ENCODE data around the gene DYSF.

DNA sequence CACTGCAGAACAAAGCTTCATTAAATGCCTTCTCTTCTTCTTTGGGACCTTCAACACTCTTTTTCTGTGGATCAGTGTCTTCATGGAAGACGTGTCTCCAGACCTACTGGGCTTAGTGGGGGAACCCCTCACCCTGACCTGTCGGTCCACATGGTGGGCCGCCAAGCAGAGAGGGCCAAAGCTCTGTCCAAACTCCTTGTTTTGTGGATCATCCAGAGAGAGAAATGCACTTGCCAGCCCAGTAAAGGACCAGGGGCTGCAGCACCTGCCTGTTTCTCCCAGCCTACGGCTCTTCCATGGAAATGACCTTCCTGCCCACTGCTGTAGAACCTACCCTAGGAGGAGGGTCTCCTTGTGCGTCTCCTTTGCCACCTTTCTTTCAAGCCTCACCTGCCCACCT lies 25.9 kb downstream of the DYSF start:
- TF ChIP-seq, protein P1, sequence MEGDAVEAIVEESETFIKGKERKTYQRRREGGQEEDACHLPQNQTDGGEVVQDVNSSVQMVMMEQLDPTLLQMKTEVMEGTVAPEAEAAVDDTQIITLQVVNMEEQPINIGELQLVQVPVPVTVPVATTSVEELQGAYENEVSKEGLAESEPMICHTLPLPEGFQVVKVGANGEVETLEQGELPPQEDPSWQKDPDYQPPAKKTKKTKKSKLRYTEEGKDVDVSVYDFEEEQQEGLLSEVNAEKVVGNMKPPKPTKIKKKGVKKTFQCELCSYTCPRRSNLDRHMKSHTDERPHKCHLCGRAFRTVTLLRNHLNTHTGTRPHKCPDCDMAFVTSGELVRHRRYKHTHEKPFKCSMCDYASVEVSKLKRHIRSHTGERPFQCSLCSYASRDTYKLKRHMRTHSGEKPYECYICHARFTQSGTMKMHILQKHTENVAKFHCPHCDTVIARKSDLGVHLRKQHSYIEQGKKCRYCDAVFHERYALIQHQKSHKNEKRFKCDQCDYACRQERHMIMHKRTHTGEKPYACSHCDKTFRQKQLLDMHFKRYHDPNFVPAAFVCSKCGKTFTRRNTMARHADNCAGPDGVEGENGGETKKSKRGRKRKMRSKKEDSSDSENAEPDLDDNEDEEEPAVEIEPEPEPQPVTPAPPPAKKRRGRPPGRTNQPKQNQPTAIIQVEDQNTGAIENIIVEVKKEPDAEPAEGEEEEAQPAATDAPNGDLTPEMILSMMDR (IDR thresholded peaks at IDR 0.05): no peak
- TF ChIP-seq EZH2 (IDR thresholded peaks at IDR 0.05; ENCODE audit: borderline replicate concordance, insufficient read depth, low read depth, low read length, poor library complexity, severe bottlenecking): no peak

All from B cell (primary cell).